Neural progenitor cell (in vitro differentiated cells): Measurements from ENCODE around the gene OR8K1. TPM values are rescaled to one million over a fixed set of nuclear protein-coding genes. Genes with fewer than 3 reads are reported as not detected.

Source experiments
- DNase-seq: peaks from one replicate; pipeline ENCODE4 v3.0.0-alpha.2; 2016; ENCODE audit warnings: low spot score
- H2AFZ ChIP-seq: fragments of 200-600 bp; sonication (generic); replicated peaks from 2 replicates; pipeline ENCODE4 v1.6.1; 2016; ENCODE audit warnings: antibody characterized with exemption
- H3F3A ChIP-seq: fragments of 200-600 bp; sonication (generic); 2 replicates; pipeline ENCODE4 v1.6.1; 2016; ENCODE audit warnings: antibody characterized with exemption, low read depth
- H3K27ac ChIP-seq: fragments of 200-600 bp; sonication (generic); 2 replicates; pipeline ENCODE4 v1.5.1; 2016; ENCODE audit warnings: mild to moderate bottlenecking
- H3K27me3 ChIP-seq: fragments of 200-600 bp; sonication (generic); 2 replicates; pipeline ENCODE4 v1.6.1; 2016; ENCODE audit warnings: mild to moderate bottlenecking, moderate library complexity
- H3K36me3 ChIP-seq: fragments of 200-600 bp; sonication (generic); 2 replicates; pipeline ENCODE4 v1.5.1; 2016
- H3K4me1 ChIP-seq: fragments of 200-600 bp; sonication (generic); 2 replicates; pipeline ENCODE4 v1.6.1; 2016; ENCODE audit warnings: mixed run types
- H3K4me2 ChIP-seq: fragments of 200-600 bp; sonication (generic); 2 replicates; pipeline ENCODE4 v1.6.1; 2016
- H3K4me3 ChIP-seq: fragments of 200-600 bp; sonication (generic); 2 replicates; pipeline ENCODE4 v1.5.1; 2016
- H3K79me2 ChIP-seq: fragments of 200-600 bp; sonication (generic); 2 replicates; pipeline ENCODE4 v1.6.1; 2016; ENCODE audit warnings: low read depth
- H3K9ac ChIP-seq: fragments of 200-600 bp; sonication (generic); 2 replicates; pipeline ENCODE4 v1.6.1; 2016
- H3K9me3 ChIP-seq: fragments of 200-600 bp; sonication (generic); 2 replicates; pipeline ENCODE4 v1.5.1; 2016; ENCODE audit warnings: low read depth
- H4K20me1 ChIP-seq: fragments of 200-600 bp; sonication (generic); 2 replicates; pipeline ENCODE4 v1.6.1; 2016; ENCODE audit warnings: low read depth
- H3K27ac Mint-ChIP-seq: 3 replicates; pipeline ENCODE4 v1.8.0; 2021; ENCODE audit warnings: mixed read lengths
- H3K27me3 Mint-ChIP-seq: 2 replicates; pipeline ENCODE4 v1.8.0; 2022; ENCODE audit warnings: low read depth, mild to moderate bottlenecking, inconsistent platforms, moderate library complexity, mixed read lengths; ENCODE audit not compliant: insufficient read depth
- H3K36me3 Mint-ChIP-seq: 3 replicates; pipeline ENCODE4 v1.8.0; 2021; ENCODE audit warnings: mixed read lengths
- H3K4me1 Mint-ChIP-seq: 3 replicates; pipeline ENCODE4 v1.8.0; 2021; ENCODE audit warnings: mixed read lengths
- H3K4me3 Mint-ChIP-seq: 3 replicates; pipeline ENCODE4 v1.8.0; 2021; ENCODE audit warnings: mild to moderate bottlenecking, moderate library complexity, mixed read lengths
- H3K9me3 Mint-ChIP-seq: 3 replicates; pipeline ENCODE4 v1.8.0; 2020; ENCODE audit warnings: mixed read lengths
- EZH2 ChIP-seq: fragments of 200-600 bp; sonication (generic); IDR thresholded peaks from 2 replicates; pipeline ENCODE4 v1.6.1; 2017; ENCODE audit warnings: antibody characterized with exemption, mild to moderate bottlenecking, moderate library complexity
- EZH2phosphoT487 ChIP-seq: fragments of 200-600 bp; sonication (generic); IDR thresholded peaks from 2 replicates; pipeline ENCODE4 v1.6.1; 2017; ENCODE audit warnings: antibody characterized with exemption
- total RNA-seq: library from RNA; depleted of rRNA; stranded (reverse); fragments of >200 nt; gene quantifications from 2 replicates; pipeline ENCODE4 v1.2.3, GENCODE V29; 2015; ENCODE audit warnings: low replicate concordance
- TF ChIP-seq, protein P1 (sequence below): fragments of 200-600 bp; sonication (generic); IDR thresholded peaks from 2 replicates; pipeline ENCODE4 v1.5.1; 2017; ENCODE audit warnings: antibody characterized with exemption, mild to moderate bottlenecking

OR8K1 gene
- total RNA-seq, 1 donor from 2014 or later: not detected

DNA sequence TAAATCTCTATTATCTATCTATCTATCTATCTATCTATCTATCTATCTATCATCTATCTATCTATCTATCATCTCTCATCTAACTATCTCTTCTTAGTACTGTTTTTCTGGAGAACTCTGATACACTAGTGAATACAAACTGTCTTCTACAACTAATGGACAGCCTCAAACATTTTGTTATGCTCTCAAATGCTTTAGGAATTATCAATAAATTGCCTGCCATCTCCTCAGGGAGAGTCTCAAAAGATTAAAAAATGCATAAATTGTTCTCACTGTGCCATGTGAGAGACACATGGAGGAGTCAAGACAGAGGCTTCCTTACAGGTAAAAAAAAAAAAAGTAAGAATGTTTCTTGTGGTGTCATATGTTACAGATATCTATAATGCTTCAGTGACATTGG, 31.0 kb upstream of the OR8K1 start, which contains the start of gene OR8K3:
TSS of gene OR8K3 (plus strand) at position 301 of the 400 bp plus-strand sequence. CDS start 3,163 bp downstream, outside the sequence.
- H3K4me1 Mint-ChIP-seq: no peaks in the 10 kb centered on the region
- H3K27me3 Mint-ChIP-seq: no peaks in the 10 kb centered on the region
- H3K36me3 Mint-ChIP-seq: no peaks in the 10 kb centered on the region
- Histone ChIP-seq H3K4me1 (no peaks in the 10 kb centered on the region), H3K4me3 (no peak within 1 kb of the TSS), H3K27ac (no peak within 1 kb of the TSS), H3K79me2 (no peaks in the 10 kb centered on the region), H3K9ac (no peak within 1 kb of the TSS), H3K27me3 (no peaks in the 10 kb centered on the region), H2AFZ (no peak within 1 kb of the TSS), H4K20me1 (no peaks in the 10 kb centered on the region), H3K9me3 (no peaks in the 10 kb centered on the region), H3F3A (no peaks in the 10 kb centered on the region), H3K36me3 (no peaks in the 10 kb centered on the region), H3K4me2 (no peak within 1 kb of the TSS)
- no peaks in the 10 kb centered on the region for H3K9me3 Mint-ChIP-seq
- no peak within 1 kb of the TSS for H3K4me3 Mint-ChIP-seq
- DNase-seq: no peak
- no peak within 1 kb of the TSS for H3K27ac Mint-ChIP-seq
- no peak for TF ChIP-seq EZH2
- TF ChIP-seq, protein P1, sequence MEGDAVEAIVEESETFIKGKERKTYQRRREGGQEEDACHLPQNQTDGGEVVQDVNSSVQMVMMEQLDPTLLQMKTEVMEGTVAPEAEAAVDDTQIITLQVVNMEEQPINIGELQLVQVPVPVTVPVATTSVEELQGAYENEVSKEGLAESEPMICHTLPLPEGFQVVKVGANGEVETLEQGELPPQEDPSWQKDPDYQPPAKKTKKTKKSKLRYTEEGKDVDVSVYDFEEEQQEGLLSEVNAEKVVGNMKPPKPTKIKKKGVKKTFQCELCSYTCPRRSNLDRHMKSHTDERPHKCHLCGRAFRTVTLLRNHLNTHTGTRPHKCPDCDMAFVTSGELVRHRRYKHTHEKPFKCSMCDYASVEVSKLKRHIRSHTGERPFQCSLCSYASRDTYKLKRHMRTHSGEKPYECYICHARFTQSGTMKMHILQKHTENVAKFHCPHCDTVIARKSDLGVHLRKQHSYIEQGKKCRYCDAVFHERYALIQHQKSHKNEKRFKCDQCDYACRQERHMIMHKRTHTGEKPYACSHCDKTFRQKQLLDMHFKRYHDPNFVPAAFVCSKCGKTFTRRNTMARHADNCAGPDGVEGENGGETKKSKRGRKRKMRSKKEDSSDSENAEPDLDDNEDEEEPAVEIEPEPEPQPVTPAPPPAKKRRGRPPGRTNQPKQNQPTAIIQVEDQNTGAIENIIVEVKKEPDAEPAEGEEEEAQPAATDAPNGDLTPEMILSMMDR: no peak
- TF ChIP-seq EZH2phosphoT487: no peak

DNA sequence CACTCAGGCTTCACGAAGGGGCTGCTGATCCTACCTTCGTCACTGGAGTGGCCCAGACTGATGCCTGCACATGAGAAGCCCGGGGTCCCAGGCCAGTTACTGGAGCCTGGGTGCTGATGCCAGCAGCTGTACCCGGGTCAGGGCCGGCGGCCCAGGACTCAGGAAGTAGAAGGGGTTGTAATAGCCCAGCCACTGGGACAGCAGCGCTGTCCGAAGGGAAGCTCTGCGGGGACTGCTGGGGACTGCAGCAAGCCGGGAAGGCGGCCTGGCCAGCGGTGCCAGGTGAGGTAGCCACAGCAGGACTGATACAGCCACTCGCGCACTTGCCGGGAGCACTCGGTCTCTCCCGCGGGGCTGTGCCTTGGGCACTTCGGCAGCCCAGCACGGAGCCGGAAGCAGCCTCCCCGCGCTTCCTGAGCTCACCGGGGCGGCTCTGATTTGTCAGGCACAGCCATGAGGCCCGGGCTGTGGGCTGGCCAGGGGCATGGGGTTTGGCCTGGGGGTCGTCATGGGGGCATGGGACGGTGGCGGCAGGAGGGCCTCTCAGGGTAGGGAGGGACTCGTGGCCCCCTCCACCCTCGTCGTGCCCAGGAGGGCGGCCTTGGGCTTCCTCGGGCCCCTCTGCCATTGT, 13.9 kb upstream of the OR8K1 start:
- DNase-seq: no peak

DNA sequence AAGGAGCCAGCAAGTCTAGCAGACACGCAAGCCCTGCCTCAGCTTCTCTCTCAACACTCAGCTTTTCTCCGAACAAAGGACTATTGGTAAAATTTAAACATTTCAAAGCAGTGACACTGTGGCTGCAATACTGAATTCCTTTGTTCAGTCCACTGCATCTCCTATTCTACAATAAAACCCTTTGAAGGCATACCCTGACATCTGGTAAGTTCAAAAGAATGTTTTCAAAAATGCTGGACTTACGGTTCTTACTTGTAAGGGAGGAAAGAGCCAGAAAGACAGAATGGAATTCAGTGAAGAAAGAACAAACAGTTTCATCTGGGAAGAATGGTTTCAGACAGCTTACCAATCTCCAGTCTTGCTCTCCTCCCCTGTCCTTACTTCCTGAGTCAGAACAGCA, 12.7 kb upstream of the OR8K1 start:
- Histone ChIP-seq H3K27me3 (no peaks in the 10 kb centered on the region), H3K79me2 (no peaks in the 10 kb centered on the region), H4K20me1 (no peaks in the 10 kb centered on the region), H3K4me2 (no peak overlapping the region), H3F3A (no peaks in the 10 kb centered on the region), H3K9me3 (no peaks in the 10 kb centered on the region), H3K9ac (no peak overlapping the region), H2AFZ (peak overlapping the region; percentile 88), H3K4me3 (no peak overlapping the region), H3K4me1 (no peaks in the 10 kb centered on the region), H3K36me3 (no peaks in the 10 kb centered on the region), H3K27ac (no peak overlapping the region)
- H3K9me3 Mint-ChIP-seq: peaks cover 4% of the 10 kb centered on the region
- H3K4me3 Mint-ChIP-seq: no peak overlapping the region
- DNase-seq: no peak
- no peaks in the 10 kb centered on the region for H3K27me3 Mint-ChIP-seq
- no peaks in the 10 kb centered on the region for H3K36me3 Mint-ChIP-seq
- TF ChIP-seq EZH2phosphoT487: no peak
- TF ChIP-seq EZH2: no peak
- TF ChIP-seq, protein P1: no peak
- no peaks in the 10 kb centered on the region for H3K4me1 Mint-ChIP-seq
- H3K27ac Mint-ChIP-seq: no peak overlapping the region

More for the DNA sequence above, 13.9 kb upstream of the OR8K1 start:
- no peaks in the 10 kb centered on the region for H3F3A ChIP-seq
- no peaks in the 10 kb centered on the region for H3K36me3 ChIP-seq
- H3K9me3 ChIP-seq: no peaks in the 10 kb centered on the region
- no peak overlapping the region for H2AFZ ChIP-seq
- H3K79me2 ChIP-seq: no peaks in the 10 kb centered on the region
- Mint-ChIP-seq H3K9me3 (no peaks in the 10 kb centered on the region), H3K4me3 (no peak overlapping the region), H3K36me3 (no peaks in the 10 kb centered on the region), H3K27me3 (no peaks in the 10 kb centered on the region), H3K4me1 (no peaks in the 10 kb centered on the region), H3K27ac (no peak overlapping the region)
- H3K4me1 ChIP-seq: no peaks in the 10 kb centered on the region
- H3K27ac ChIP-seq: no peak overlapping the region
- H3K4me3 ChIP-seq: no peak overlapping the region
- H4K20me1 ChIP-seq: no peaks in the 10 kb centered on the region
- H3K9ac ChIP-seq: no peak overlapping the region
- TF ChIP-seq EZH2 (no peak), EZH2phosphoT487 (no peak)
- TF ChIP-seq, protein P1: no peak
- H3K27me3 ChIP-seq: no peaks in the 10 kb centered on the region
- no peak overlapping the region for H3K4me2 ChIP-seq
